HG03139 (cell line): Measurements from ENCODE around the gene DOCK4.

Source experiments
- ATAC-seq: cut with Tn5 transposase; IDR thresholded peaks from one replicate; pipeline ENCODE4 v1.9.1; 2021; ENCODE audit not compliant: unreplicated experiment

Gene DOCK4

GRCh38 chr7:111869280-111869679 lies 336.9 kb downstream of the DOCK4 start:
- ATAC-seq: no peak

GRCh38 chr7:111867348-111867931 lies 338.8 kb downstream of the DOCK4 start:
- no peak for ATAC-seq

DNA sequence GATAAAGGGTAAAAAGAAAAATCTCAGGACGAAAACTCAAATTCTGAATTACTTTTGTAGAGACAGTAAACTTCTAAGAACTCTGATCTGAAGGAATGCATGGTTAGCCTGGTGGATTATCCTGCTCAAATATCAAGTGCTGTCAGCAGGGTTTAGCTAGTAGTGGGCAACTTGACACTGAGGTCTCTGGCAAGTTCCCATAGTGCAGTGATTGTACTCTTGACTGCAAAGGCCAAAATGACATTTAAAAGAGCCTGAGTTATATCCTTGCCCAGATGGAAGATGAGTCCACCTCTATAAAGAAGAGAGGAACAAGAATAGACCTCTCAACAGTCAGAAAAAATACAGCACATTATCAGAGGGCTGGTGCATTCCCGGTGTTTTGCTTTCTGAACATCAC lies 339.4 kb downstream of the DOCK4 start:
- ATAC-seq: no peak

DNA sequence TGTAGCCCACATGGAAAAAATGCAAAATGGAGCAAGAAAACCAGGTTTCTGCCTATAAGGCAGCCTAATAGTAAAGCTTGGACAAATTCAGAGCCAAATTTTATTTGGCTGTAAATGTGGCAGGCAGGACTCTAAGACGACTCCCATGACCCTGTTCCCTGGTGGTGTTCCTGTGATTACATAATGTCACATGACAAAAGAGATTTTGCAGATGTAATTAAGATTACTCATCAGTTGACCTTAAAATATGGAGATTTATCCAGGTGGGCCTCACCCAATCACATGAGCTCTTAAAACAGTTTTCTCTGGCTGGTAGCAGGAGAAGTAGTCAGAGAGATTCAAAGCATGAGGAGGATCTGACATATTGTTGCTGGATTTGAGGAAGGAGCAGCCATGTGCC lies 340.8 kb downstream of the DOCK4 start:
- ATAC-seq: no peak

DNA sequence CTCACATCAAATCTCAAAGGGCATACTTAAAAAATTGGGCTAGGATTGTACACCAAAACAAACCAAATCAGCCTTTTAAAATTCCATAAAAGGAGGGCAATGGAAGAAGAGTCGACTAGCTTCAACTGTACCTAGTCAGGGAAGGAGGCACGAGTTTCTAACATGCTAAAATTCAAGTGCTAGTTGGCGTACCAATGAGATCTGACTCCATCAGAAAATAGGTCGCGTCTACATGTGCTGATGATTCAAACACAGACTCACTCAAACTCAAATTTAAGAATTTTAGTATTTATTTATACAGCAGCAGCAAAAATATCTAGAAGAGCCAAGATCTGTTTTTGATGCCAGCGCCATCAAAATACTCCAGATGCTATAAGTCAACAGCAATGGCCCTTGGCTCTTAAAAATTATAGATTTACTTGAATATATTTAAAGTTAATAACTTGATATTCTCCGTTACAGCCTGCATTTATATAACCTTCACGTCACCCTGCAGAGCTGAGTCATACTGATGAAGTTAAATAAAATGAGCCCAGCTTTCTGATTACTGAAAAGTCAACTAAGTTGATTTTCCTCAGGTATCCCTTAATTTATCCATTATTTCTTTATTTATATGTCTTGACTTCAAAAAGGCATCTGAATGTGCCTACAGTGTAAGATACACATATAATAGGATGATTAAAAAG lies 341.8 kb downstream of the DOCK4 start:
- no peak for ATAC-seq

DNA sequence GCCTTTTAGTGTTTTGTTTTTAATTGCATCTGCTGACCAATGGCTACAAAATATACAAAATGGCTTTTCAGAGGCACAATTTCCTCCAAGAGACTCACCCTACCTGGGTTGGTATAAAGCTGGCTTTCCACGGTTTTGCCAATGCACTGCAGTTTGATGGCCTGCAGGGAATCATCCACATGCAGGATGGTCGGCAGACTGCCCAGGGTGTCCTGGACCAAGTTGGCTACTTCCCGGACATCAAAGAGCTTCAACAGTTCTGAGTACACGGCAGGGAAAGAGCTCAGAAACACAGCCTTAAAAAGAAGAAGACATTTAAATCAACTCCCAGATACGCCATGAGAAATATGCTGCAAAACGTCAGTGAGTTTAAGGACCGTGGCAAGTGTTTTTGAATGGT lies 342.9 kb downstream of the DOCK4 start:
- ATAC-seq: no peak

GRCh38 chr7:111860248-111860647 lies 346.0 kb downstream of the DOCK4 start:
- no peak for ATAC-seq

DNA sequence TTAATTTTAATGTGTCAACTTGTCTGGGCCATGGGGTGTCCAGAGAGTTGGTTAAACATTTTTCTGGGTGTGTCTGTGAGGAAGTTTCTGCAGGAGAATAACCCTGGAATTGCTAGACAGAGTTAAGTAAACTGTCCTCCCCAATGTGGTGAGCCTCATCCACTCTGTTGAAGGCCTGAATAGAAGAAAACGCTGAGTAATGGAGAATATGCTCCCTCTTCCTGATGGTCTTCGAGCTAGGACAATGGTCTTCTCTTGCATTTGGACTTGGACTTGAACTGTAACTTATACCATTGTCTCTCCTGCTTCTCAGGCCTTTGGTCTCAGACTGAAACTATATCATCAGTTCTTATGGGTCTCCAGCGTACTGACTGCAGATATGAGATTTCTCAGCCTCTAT lies 347.9 kb downstream of the DOCK4 start:
- no peak for ATAC-seq

DNA sequence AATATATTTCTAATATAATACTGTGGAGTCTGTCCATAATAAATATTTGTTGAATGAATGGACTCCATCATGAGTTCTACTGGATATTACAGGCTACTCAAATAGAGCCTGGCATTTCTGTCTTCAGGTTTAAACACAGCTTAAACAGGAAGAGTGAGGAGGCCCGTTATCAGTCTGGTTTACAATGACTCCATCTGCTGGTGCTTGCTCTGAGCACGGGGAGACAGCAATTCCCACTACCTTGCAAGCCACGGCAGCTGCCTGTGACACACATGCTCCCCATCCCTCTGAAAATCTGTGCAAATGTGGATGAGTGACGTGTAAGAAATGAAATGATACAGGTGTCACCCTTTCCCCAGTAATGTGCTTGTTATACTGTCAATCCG lies 350.4 kb downstream of the DOCK4 start:
- ATAC-seq: no peak

DNA sequence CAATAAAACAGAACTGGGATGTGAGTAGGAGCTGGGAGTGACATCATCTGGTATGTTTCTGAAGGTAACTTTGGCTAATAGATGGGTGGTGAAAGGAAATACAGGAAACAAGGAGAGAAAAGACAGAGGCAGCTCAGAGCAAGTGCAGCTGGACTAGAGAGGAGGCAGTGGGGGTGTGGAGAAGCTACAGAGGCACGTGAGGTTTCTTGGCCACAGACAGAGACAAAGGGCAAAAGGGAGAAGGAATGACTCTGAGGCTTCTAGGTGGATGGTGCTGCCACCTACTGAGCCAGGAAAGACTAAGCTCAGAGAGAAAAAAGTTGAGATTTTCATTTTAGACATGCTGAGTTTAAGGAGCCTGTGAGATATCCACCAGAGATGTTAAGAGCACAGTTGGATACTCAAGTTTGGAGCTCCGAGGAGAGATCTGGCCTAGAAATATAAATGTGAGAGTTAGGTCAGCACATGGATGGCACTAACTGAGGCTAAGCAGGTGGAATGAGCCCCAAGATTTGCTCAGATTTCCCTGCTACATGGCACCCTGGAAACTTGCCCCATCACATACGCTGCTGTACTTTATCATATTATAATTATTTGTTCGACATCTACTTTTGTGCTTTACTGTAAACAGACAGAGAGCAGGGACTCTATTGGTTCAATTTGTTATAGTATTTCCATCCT lies 350.9 kb downstream of the DOCK4 start:
- ATAC-seq: peak; percentile 64

DNA sequence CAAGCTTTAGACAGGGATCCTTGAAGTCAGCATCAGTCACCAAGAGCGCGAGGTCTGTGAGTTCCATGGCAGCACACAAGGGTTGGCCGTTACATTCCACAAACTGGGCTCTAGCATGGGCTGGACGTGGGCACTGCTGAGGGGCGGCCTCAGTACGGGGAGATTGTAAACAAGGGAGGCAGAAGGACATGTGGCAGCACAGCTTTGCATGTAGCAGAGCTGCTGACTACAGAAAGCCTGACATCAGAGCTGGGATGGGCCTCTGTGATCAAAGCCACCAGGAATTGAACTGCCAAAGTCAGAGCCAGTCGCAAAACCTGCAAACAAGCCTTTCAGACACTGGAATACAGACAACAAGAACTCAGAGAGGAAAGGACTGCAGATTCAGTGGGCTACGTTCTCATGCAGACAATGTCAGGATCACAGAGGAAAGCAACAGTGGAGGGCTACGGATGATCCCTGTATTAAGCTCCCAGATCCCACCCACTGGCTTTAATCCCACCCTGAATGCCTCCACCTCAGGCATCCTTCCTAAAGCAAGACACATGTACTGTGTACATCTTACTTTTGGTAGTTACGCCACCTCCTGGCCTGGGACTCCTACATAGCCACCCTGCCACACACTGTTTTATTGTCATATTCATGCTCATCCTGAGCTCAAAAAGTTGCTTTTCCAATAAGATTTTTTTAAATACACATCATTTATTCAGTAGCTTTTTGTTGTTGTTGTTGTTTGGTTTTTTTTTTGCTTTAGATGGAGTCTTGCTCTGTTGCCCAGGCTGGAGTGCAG lies 352.8 kb downstream of the DOCK4 start:
- no peak for ATAC-seq

DNA sequence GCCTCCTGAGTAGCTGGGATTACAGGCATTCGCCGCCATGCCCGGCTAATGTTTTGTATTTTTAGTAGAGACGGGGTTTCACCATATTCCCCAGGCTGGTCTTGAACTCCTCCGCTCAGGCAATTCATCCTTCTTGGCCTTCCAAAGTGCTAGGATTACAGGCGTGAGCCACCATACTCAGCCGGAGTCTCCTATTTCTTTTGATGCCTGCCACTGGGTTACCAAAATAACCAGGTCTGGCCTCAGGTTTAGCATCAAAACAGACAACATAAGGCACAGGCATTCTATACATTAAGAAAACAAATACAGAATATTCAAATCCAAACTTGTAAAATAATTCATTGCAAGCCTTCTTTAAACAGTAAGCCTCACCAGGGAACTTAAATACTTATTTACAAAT lies 354.1 kb downstream of the DOCK4 start:
- ATAC-seq: no peak

- ATAC-seq: no peak
These were observed 359.3 kb downstream of the DOCK4 start for GRCh38 chr7:111846898-111847297.

- ATAC-seq: no peak
These were observed 360.3 kb downstream of the DOCK4 start for GRCh38 chr7:111845853-111846252.

- no peak for ATAC-seq
These were observed 361.1 kb downstream of the DOCK4 start for GRCh38 chr7:111844904-111845671.

GRCh38 chr7:111842491-111842890 lies 363.7 kb downstream of the DOCK4 start:
- ATAC-seq: no peak

GRCh38 chr7:111841596-111842205 lies 364.5 kb downstream of the DOCK4 start:
- ATAC-seq: no peak

- ATAC-seq: no peak
These were observed 365.7 kb downstream of the DOCK4 start for GRCh38 chr7:111840528-111840927.

GRCh38 chr7:111839261-111839660 lies 366.9 kb downstream of the DOCK4 start:
- no peak for ATAC-seq

DNA sequence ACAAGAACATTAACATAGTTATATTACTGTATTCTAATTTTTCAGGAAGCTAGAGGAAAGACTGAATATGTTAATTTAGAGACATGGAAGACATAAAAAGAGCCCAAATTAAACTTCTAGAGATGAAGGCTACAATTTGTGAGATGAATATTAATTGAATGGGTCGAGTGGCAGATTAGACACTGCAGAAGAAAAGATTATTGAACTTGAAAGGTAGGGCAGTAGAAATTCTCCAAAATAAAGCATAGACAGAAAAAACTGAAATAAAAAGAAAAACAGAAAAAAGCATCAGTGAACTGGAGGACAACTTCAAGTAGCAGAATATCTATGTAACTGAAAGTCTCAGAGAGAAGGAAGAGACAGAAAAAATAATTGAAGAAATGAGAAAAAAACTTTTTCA lies 369.6 kb downstream of the DOCK4 start:
- no peak for ATAC-seq

DNA sequence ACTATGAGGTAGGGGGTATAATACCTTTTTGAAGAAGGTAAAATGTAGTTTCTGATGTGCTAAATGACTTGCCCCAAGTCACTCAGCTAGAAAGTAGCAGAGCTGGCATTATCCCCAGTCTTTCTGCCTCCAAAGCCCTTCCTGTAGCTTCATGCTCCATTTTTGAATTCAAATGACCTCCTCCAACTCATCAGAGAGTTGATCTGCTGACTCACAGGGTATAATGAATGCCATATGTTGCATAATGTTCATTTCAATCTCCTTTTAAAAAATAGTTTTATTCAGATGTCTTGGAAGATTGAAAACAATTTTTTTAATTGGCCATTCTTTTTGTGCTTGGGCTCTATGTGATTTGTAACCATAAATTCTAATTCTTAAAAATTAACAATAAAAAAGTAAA lies 371.1 kb downstream of the DOCK4 start:
- ATAC-seq: no peak
